NCI-H2227 (cell line): ENCODE results near the gene PRKG2.
A peak's percentile ranks its signal among the peaks of the same experiment; 100 is the strongest.

ENCODE experiments used
- DNase-seq: peaks from one replicate; lab custom pipeline; 2025; ENCODE audit not compliant: unreplicated experiment; lab: John Stamatoyannopoulos, UW

The PRKG2 gene

GRCh38 chr4:81218206-81218605 is 3.2 kb upstream of the PRKG2 start:
- DNase-seq, result no peak

GRCh38 chr4:81217779-81218178 is 2.8 kb upstream of the PRKG2 start:
- no peak for DNase-seq

DNA sequence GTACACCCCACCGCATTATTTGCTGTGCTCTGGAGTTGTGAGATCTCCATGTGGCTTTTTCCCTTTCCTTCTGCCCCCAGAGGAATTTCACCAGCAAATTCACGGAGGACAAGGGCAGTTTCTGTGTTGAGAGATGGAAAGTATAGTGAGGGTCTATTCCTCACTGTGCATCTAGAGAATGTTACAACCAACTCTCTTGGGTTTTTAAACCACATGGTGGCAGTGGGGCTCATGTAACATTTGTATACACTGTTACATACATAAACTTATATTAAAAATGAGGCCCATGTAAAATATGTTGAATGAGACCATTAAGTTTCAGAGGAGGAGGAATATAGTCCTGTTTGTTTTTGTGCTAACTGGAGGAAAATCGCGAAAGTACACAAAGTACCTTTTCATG is 909 bp upstream of the PRKG2 start:
- DNase-seq, result no peak

DNA sequence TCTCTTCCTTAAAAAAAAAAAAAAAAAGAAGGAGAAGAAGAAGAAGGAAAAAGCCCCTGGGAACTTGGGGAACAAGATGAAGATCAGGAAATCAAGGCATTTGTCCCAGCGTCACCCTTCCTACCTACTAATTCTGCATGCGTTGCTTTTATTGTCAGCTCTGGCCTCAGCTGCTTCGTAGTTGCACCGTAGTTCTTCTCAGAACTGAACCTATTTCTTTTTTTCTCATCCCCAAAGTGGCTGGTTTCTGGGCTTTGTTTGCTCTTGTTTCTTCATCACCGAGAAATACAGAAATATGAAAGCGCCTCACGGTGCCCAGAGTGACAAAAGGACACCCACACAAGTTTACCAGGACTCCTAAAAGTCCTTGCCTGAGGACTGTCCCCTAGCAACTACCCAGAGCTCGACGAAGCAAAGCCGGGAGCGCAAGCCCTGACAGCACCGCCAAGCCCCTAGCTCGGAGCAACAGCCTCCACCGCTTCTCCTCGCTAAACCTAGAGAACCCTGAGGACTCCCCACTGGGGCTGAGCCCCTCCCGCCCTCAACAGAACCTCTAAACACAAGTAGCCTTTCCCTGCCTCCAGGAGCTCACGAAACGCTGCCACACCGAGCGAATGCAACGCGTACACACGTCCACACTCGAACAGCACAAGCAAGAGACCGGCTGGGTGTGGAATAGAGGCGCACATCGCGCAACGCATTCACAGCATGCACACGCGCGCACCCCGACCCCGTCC is 710 bp downstream of the PRKG2 start:
- DNase-seq, result peak; percentile 15

DNA sequence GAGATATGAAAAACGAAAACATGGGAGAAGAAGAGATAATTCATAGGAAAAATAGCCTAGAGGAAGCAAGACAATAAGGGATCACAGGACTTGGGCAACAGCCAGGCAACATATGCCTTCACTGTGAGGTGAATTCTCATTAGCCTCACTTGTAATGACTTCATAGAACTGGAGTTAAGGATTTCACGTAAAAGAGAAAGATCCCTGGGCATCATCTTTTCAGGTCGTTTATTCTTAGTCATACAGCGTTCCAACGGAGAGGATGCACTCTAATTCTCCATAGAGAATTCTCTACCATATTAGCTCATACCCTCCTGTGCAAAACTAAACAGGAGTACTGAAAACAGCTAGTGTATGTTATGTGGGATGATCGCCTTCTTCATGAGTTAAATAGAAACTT is 1.4 kb downstream of the PRKG2 start:
- no peak for DNase-seq

- no peak for DNase-seq
These were observed 3.1 kb downstream of the PRKG2 start for GRCh38 chr4:81211956-81212355.

- DNase-seq, result no peak
These were observed 7.2 kb downstream of the PRKG2 start for GRCh38 chr4:81207828-81208227.

DNA sequence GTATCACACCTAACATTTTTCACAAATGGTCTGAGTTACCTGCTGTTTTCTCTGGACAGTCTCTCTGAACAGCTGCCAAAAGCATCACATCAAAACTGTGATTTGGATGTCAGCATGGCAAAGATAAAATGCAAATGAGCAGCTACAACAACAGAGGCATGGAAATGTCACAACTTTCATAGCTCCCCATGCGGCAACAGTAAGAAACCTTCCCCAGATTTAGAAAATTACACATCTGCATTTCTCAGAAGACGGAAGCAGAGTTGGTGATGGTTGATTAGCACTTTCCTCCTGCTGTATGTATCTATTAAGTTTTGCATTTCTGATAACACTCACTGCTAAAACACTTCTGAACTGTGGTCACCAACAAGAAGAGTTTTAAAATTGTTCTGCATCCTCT is 9.7 kb downstream of the PRKG2 start:
- DNase-seq, result no peak

- DNase-seq, result no peak
These were observed 10.5 kb downstream of the PRKG2 start for GRCh38 chr4:81204571-81204970.

DNA sequence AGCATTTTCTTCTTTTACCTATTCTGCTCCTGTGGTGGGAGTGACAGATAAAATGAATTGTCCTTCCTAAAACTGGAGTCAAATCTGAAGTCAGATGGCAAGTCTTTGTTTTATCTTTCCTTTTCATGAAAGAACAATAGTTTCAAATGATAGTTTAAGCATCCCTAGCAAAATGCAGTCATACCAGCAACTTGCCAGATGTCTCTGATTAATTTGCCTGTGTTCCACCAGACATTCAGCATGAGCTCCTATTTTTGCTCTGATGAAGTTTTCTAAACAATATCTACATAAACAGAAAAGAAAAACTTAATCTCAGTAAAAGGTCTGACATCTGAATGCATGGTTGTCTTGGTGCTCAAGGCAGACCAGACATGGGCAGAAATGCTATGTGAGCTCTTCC is 15.2 kb downstream of the PRKG2 start:
- DNase-seq, result no peak

DNA sequence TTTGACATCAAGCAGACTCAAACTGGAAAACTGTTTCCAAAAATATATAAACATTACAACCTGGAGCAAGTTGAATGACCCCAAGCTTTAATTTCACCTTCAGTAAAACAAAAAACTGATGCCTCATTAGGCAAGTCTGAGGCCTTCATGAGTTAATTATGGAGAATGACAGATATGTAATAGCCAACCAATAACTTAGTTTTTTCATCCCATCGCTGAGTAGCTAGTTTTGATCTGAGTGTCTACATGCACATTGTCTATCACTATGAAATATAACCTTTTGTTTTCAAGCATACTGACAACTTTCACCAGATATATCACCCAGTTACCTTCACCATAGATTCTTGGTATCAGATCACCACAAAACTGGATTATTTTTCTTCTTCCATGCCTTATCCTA is 16.4 kb downstream of the PRKG2 start:
- DNase-seq, result no peak

DNA sequence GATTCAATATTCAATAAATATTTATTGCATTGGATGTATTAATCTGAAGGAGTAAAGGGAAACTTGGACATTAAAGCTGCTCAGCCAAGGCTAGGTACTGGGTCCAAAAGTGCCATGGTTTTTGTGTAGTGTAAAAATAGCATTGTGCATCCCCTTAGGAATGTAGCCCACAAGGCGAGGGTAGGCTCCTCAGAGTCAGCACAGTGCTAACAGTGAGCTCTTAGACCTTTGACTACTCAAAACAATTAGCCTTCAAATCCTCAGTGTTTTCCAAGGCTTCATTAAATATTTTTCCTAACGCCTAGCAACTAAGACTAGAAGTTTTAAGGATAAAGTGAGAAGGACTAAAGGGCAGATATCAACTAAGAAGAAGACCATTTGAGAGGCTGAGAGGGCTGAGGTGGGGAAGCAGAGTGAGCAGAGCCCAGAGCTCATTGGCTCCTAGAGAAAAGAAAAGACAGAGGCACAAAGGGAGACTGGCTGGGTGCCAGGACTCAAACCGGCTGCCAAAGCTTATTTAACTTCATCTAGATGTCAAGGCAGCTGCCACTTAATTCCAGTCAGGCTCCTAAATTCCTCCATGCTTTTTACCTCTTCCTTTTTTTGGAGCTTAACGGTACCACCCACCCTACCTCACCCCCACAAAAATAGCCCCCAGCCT is 17.0 kb downstream of the PRKG2 start:
- DNase-seq, result no peak

DNA sequence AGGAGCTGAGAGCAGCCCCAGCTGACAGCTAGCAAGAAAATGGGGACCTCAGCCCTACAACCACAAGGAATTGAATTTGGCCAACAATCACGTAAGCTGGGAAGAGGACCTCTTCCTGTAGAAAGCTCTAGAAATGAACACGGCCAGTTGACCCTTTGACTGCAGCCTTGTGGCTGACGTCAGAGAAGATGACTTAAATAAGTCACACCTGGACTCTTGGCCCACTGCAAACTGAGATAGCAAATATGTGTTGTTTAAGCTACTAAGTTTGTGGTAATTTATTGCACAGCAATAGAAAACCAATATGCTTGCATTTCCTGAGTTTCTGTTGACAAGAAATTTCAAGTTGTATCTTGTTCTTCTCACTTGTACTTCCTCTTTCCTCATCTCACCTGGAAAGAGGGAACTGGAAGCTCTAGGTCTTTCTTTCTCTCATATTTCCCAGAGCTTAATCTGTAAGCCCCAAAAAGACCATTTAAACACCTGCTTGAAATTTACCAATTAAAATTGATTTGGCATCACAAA is 18.8 kb downstream of the PRKG2 start:
- no peak for DNase-seq

- no peak for DNase-seq
These were observed 19.5 kb downstream of the PRKG2 start for GRCh38 chr4:81195475-81195874.

GRCh38 chr4:81194286-81194685 is 20.7 kb downstream of the PRKG2 start:
- no peak for DNase-seq

- no peak for DNase-seq
These were observed 34.1 kb downstream of the PRKG2 start for GRCh38 chr4:81180916-81181315.

GRCh38 chr4:81179326-81179725 is 35.7 kb downstream of the PRKG2 start:
- DNase-seq, result no peak

DNA sequence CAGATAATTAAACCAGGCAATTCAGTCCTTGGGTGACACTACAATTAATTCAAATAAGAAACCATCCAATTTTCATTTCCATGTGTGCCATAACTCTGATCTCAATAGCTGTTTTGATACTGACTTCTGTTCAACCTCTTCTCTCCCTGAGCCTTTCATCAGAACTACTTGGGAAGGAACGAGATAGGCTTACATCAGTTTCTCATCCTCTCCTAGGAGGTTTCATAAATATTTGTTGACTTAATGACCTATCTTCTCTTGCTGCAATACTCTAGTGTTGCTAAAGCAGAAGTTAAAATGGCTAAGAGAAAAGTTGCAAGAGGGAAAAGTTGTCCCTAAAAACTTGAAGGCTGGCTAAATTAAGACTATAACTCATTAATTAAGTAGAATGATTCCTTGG is 41.8 kb downstream of the PRKG2 start:
- DNase-seq, result no peak

DNA sequence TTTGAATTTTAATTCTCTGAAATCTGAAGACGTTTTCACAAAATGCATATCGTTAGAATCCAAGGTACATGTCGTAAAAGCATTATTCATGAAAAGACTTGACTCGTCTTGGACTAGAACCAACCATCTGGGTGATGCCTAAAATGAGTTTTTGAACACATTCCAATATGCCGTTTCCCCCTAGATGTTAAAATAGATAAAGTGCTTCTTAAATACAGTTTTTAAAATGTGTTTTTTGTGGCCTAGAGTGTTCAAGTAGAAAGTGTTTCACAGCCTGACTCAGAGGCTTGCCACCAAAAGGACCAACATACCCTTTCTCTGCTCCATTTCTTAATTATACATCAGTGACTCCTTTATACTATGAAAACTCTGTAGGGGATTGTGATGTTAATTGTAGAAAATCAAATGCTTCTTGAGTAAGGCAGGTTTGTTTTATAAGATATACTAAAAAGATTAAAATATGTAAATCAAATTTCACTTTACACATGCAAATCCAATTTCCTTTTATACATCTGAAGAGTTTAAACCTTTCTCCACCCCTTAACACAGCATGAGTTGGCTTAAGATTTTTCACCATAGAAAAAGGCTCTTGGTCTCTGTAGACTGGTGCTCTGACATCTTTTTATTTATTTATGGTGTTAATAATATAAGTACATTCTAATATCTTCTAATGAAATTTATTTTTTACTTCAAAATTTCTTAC is 48.4 kb downstream of the PRKG2 start:
- DNase-seq, result no peak

GRCh38 chr4:81165861-81166430 is 49.1 kb downstream of the PRKG2 start:
- no peak for DNase-seq

- no peak for DNase-seq
These were observed 50.2 kb downstream of the PRKG2 start for GRCh38 chr4:81164623-81165416.
